Mesenchymal stem cell (in vitro differentiated cells and primary cell): ENCODE results near the gene EHF.
"Not testable (repeated sequence)": the region's sequence is repeated elsewhere in the genome, so short reads cannot be mapped to it uniquely, and the experiment has no call there.

Source experiments
- DNase-seq: peaks from one replicate; pipeline ENCODE4 v3.0.0-alpha.2; 2013
- H2AFZ ChIP-seq: one replicate; pipeline ENCODE4 v1.6.1; 2013; ENCODE audit warnings: low read depth, mild to moderate bottlenecking, control low read depth, inconsistent platforms, low read length, moderate library complexity
- H2AK5ac ChIP-seq: 2 replicates; pipeline ENCODE4 v1.6.1; 2013; ENCODE audit warnings: low read length, moderate library complexity, mild to moderate bottlenecking, inconsistent platforms; ENCODE audit not compliant: severe bottlenecking
- H2BK120ac ChIP-seq: one replicate; pipeline ENCODE4 v1.6.1; 2013; ENCODE audit warnings: low read depth, mild to moderate bottlenecking, inconsistent platforms, low read length, moderate library complexity
- H2BK12ac ChIP-seq, 2 experiments: one replicate each; pipeline ENCODE4 v1.6.1; 2013; ENCODE audit warnings: inconsistent platforms in 2 of 2, low read length in 2 of 2, mild to moderate bottlenecking in 2 of 2, moderate library complexity in 2 of 2, control low read depth in 1 of 2
- H2BK15ac ChIP-seq: one replicate; pipeline ENCODE4 v1.6.1; 2013; ENCODE audit warnings: mild to moderate bottlenecking, low read depth, inconsistent platforms; ENCODE audit not compliant: poor library complexity, severe bottlenecking
- H2BK5ac ChIP-seq: 2 replicates; pipeline ENCODE4 v1.6.1; 2013; ENCODE audit warnings: low read depth, mild to moderate bottlenecking, low read length, control low read depth, inconsistent platforms; ENCODE audit not compliant: poor library complexity, severe bottlenecking
- H3K14ac ChIP-seq, 2 experiments: one replicate each; pipeline ENCODE4 v1.6.1; 2013; ENCODE audit warnings: inconsistent platforms in 2 of 2, low read length in 2 of 2, control low read depth in 1 of 2, mild to moderate bottlenecking in 1 of 2, moderate library complexity in 1 of 2
- H3K18ac ChIP-seq, 2 experiments: one replicate each; pipeline ENCODE4 v1.6.1; 2013; ENCODE audit warnings: inconsistent platforms in 2 of 2, low read length in 2 of 2, control low read depth in 1 of 2, low read depth in 1 of 2, mild to moderate bottlenecking in 1 of 2
- H3K23ac ChIP-seq, 2 experiments: one replicate each; pipeline ENCODE4 v1.6.1; 2013; ENCODE audit warnings: inconsistent platforms in 2 of 2, low read length in 2 of 2, mild to moderate bottlenecking in 2 of 2, moderate library complexity in 2 of 2, control low read depth in 1 of 2
- H3K27ac ChIP-seq: 2 replicates; pipeline ENCODE4 v1.5.1; 2013; ENCODE audit warnings: mild to moderate bottlenecking, moderate library complexity, low read length, control low read depth, inconsistent platforms; ENCODE audit not compliant: poor library complexity, severe bottlenecking
- H3K27me3 ChIP-seq, 2 experiments: 2 replicates each; pipeline versions ENCODE4 v1.6.1 to v1.7.0; 2013; ENCODE audit warnings: low read length in 2 of 2, mild to moderate bottlenecking in 2 of 2, moderate library complexity in 2 of 2, control low read depth in 1 of 2, inconsistent platforms in 1 of 2; ENCODE audit not compliant: control insufficient read depth in 1 of 2, insufficient read depth in 1 of 2
- H3K36me3 ChIP-seq, 2 experiments: 2 replicates each; pipeline versions ENCODE4 v1.6.1 to v1.7.0; 2013; ENCODE audit warnings: low read length in 2 of 2, control low read depth in 1 of 2, inconsistent platforms in 1 of 2, low read depth in 1 of 2, mild to moderate bottlenecking in 1 of 2; ENCODE audit not compliant: insufficient read depth in 2 of 2, control insufficient read depth in 1 of 2
- H3K4ac ChIP-seq, 2 experiments: one replicate each; pipeline ENCODE4 v1.6.1; 2013; ENCODE audit warnings: inconsistent platforms in 2 of 2, low read length in 2 of 2, mild to moderate bottlenecking in 2 of 2, moderate library complexity in 2 of 2, control low read depth in 1 of 2, low read depth in 1 of 2
- H3K4me1 ChIP-seq: 2 replicates; pipeline ENCODE4 v1.6.1; 2013; ENCODE audit warnings: low read depth, low read length, control low read depth; ENCODE audit not compliant: control insufficient read depth, insufficient read depth
- H3K4me2 ChIP-seq: 2 replicates; pipeline ENCODE4 v1.6.1; 2013; ENCODE audit warnings: low read length, mild to moderate bottlenecking, inconsistent platforms; ENCODE audit not compliant: poor library complexity, severe bottlenecking
- H3K4me3 ChIP-seq, 2 experiments: 2 replicates each; pipeline versions ENCODE4 v1.5.1 to v1.7.0; 2013; ENCODE audit warnings: low read length in 2 of 2, mild to moderate bottlenecking in 2 of 2, control low read depth in 1 of 2, low read depth in 1 of 2; ENCODE audit not compliant: insufficient read depth in 1 of 2
- H3K79me1 ChIP-seq: replicated peaks from 2 replicates; pipeline ENCODE4 v1.6.1; 2013; ENCODE audit warnings: mild to moderate bottlenecking, control low read depth, low read length, inconsistent platforms; ENCODE audit not compliant: poor library complexity, severe bottlenecking
- H3K9ac ChIP-seq: 2 replicates; pipeline ENCODE4 v1.7.0; 2013; ENCODE audit warnings: mild to moderate bottlenecking, low read length, moderate library complexity
- H3K9me3 ChIP-seq: 2 replicates; pipeline ENCODE4 v1.7.0; 2013; ENCODE audit warnings: mild to moderate bottlenecking, low read length; ENCODE audit not compliant: control insufficient read depth
- H4K8ac ChIP-seq: one replicate; pipeline ENCODE4 v1.6.1; 2013; ENCODE audit warnings: inconsistent platforms, mild to moderate bottlenecking, low read length, moderate library complexity
- H4K91ac ChIP-seq: one replicate; pipeline ENCODE4 v1.6.1; 2013; ENCODE audit warnings: mild to moderate bottlenecking, low read length, inconsistent platforms
- WGBS: methylation state at CpG from one replicate; pipeline ENCODE4 v1.1.7; 2013; ENCODE audit warnings: mixed read lengths; 5-methylcytosine and 5-hydroxymethylcytosine counted together

The EHF gene

GRCh38 chr11:34589177-34589576, 31.7 kb upstream of the EHF start:
- not testable (repeated sequence) for DNase-seq, H2BK5ac ChIP-seq, H3K27me3 ChIP-seq, H3K27ac ChIP-seq, H2BK120ac ChIP-seq, H3K18ac ChIP-seq, H3K14ac ChIP-seq, H2AK5ac ChIP-seq, H3K4me3 ChIP-seq, H2BK15ac ChIP-seq, H4K91ac ChIP-seq, H3K79me1 ChIP-seq, H2BK12ac ChIP-seq, H3K4ac ChIP-seq, H3K4me1 ChIP-seq, H2AFZ ChIP-seq, H3K9me3 ChIP-seq, H3K4me2 ChIP-seq, H4K8ac ChIP-seq, H3K36me3 ChIP-seq, H3K23ac ChIP-seq, H3K9ac ChIP-seq
- WGBS: 85% methylated on average over 5 of the region's 7 CpGs

- WGBS: no CpG with 5 or more reads among the region's 1 CpG
- Histone ChIP-seq H3K4ac (no peak overlapping the region), H3K79me1 (no peaks in the 10 kb centered on the region), H2AK5ac (no peak overlapping the region), H3K9ac (no peak overlapping the region), H3K18ac (no peak overlapping the region), H4K91ac (no peak overlapping the region), H3K14ac (no peak overlapping the region), H3K4me2 (no peak overlapping the region), H2BK12ac (no peak overlapping the region), H2BK15ac (no peak overlapping the region), H2AFZ (no peak overlapping the region), H2BK120ac (no peak overlapping the region), H3K9me3 (peaks cover 11% of the 10 kb centered on the region), H3K27me3 (no peaks in the 10 kb centered on the region), H2BK5ac (no peak overlapping the region), H3K23ac (no peak overlapping the region), H3K4me1 (no peaks in the 10 kb centered on the region), H3K36me3 (no peaks in the 10 kb centered on the region), H3K4me3 (no peak overlapping the region), H4K8ac (no peak overlapping the region), H3K27ac (no peak overlapping the region)
- DNase-seq: no peak
These were observed 27.8 kb upstream of the EHF start for GRCh38 chr11:34593085-34593484.

- H2AFZ ChIP-seq: no peak overlapping the region
These were observed 26.3 kb upstream of the EHF start for GRCh38 chr11:34594603-34595002.

GRCh38 chr11:34595391-34595790, 25.5 kb upstream of the EHF start:
- WGBS: 88% methylated on average over 1 of the region's 2 CpGs

More at GRCh38 chr11:34594603-34595002, 26.3 kb upstream of the EHF start:
- Histone ChIP-seq H3K4me1 (peaks cover 2% of the 10 kb centered on the region), H3K9me3 (peaks cover 11% of the 10 kb centered on the region), H3K4me2 (no peak overlapping the region), H3K27ac (no peak overlapping the region), H4K91ac (no peak overlapping the region), H3K4me3 (no peak overlapping the region), H3K23ac (no peak overlapping the region), H3K14ac (no peak overlapping the region), H3K79me1 (no peaks in the 10 kb centered on the region), H3K36me3 (no peaks in the 10 kb centered on the region), H2BK12ac (no peak overlapping the region), H3K9ac (no peak overlapping the region), H3K4ac (no peak overlapping the region), H2BK120ac (no peak overlapping the region), H2BK5ac (no peak overlapping the region), H4K8ac (no peak overlapping the region), H2BK15ac (no peak overlapping the region), H3K18ac (no peak overlapping the region), H3K27me3 (no peaks in the 10 kb centered on the region), H2AK5ac (no peak overlapping the region)
- no peak for DNase-seq
- 77% methylated on average over 3 of the region's 3 CpGs for WGBS

More at GRCh38 chr11:34595391-34595790, 25.5 kb upstream of the EHF start:
- H4K8ac ChIP-seq: no peak overlapping the region
- no peak overlapping the region for H3K4me3 ChIP-seq
- H2BK15ac ChIP-seq: no peak overlapping the region
- no peak overlapping the region for H3K4ac ChIP-seq
- no peak overlapping the region for H3K27ac ChIP-seq
- no peak overlapping the region for H3K4me2 ChIP-seq
- no peak overlapping the region for H3K23ac ChIP-seq
- H2BK120ac ChIP-seq: no peak overlapping the region
- no peak overlapping the region for H2BK12ac ChIP-seq
- H2AK5ac ChIP-seq: no peak overlapping the region
- no peak overlapping the region for H2AFZ ChIP-seq
- no peaks in the 10 kb centered on the region for H3K79me1 ChIP-seq
- no peaks in the 10 kb centered on the region for H3K27me3 ChIP-seq
- H3K14ac ChIP-seq: no peak overlapping the region
- no peak overlapping the region for H3K18ac ChIP-seq
- H3K9ac ChIP-seq: no peak overlapping the region
- peaks cover 11% of the 10 kb centered on the region for H3K9me3 ChIP-seq
- H4K91ac ChIP-seq: no peak overlapping the region
- peaks cover 6% of the 10 kb centered on the region for H3K4me1 ChIP-seq
- DNase-seq: no peak
- H3K36me3 ChIP-seq: no peaks in the 10 kb centered on the region
- no peak overlapping the region for H2BK5ac ChIP-seq
